Uterus (tissue), 4 donors: Measurements from ENCODE around the gene ZNF319. TPM values are rescaled to one million over a fixed set of nuclear protein-coding genes. Genes with fewer than 3 reads are reported as not detected.

ENCODE experiments used
- DNase-seq, 2 donors: peaks; one replicate each; pipeline ENCODE4 v3.0.0-alpha.2; 2019 to 2020
- H3K27ac ChIP-seq, 2 donors: fragments of 200-600 bp; sonication (generic); 1 replicate in 1 of 2; 2 replicates in 1 of 2; pipeline ENCODE4 v1.5.1; 2016 to 2018
- H3K27me3 ChIP-seq, 2 donors: fragments of 200-600 bp; sonication (generic); one replicate each; pipeline ENCODE4 v1.5.1; 2018 to 2019; ENCODE audit warnings: control low read depth in 1 of 2
- H3K36me3 ChIP-seq, 2 donors: fragments of 200-600 bp; sonication (generic); one replicate each; pipeline ENCODE4 v1.5.1; 2019; ENCODE audit warnings: control low read depth in 1 of 2
- H3K4me1 ChIP-seq, 2 donors: fragments of 200-600 bp; sonication (generic); one replicate each; pipeline ENCODE4 v1.5.1; 2018 to 2019; ENCODE audit warnings: control low read depth in 1 of 2
- H3K4me3 ChIP-seq, 2 donors: fragments of 200-600 bp; sonication (generic); 1 replicate in 1 of 2; 2 replicates in 1 of 2; pipeline ENCODE4 v1.5.1; 2018 to 2019; ENCODE audit warnings: mild to moderate bottlenecking in 1 of 2
- H3K9me3 ChIP-seq, 2 donors: fragments of 200-600 bp; sonication (generic); one replicate each; pipeline ENCODE4 v1.5.1; 2019; ENCODE audit warnings: control low read depth in 1 of 2
- POLR2A ChIP-seq, 2 donors: fragments of 450-650 bp; IDR thresholded peaks; one replicate each; pipeline ENCODE4 v1.6.1; 2016; ENCODE audit warnings: antibody characterized with exemption in 2 of 2, mild to moderate bottlenecking in 1 of 2, moderate library complexity in 1 of 2
- intact Hi-C: fragments of 100-400 bp; cut with DNase I; formaldehyde crosslinking; loops from one replicate; pipeline ENCODE4 v1.15.1; 2023; ENCODE audit warnings: low total_unique reads
- total RNA-seq, 4 donors: library from RNA; depleted of rRNA in 3 of 4; stranded (reverse); fragments of >200 nt in 3 of 4; gene quantifications; one replicate each; pipeline versions ENCODE4 v1.1.0 to v1.2.4, GENCODE V29; 2014 to 2023
- TF ChIP-seq, protein P1 (sequence below), 4 experiments: fragments of 200-600 bp in 2 of 4; fragments of 450-650 bp in 2 of 4; sonication (generic) in 2 of 4; IDR thresholded peaks; one replicate each; pipeline ENCODE4 v1.5.1; 2016 to 2019; ENCODE audit warnings: antibody characterized with exemption in 4 of 4, mild to moderate bottlenecking in 2 of 4, moderate library complexity in 1 of 4
- donor health status: DM: yes; HTN: yes; CAD: no.

Gene ZNF319
- total RNA-seq, 4 donors from 2014 or later = 5.4 to 11.5 (median 6.9) TPM

DNA sequence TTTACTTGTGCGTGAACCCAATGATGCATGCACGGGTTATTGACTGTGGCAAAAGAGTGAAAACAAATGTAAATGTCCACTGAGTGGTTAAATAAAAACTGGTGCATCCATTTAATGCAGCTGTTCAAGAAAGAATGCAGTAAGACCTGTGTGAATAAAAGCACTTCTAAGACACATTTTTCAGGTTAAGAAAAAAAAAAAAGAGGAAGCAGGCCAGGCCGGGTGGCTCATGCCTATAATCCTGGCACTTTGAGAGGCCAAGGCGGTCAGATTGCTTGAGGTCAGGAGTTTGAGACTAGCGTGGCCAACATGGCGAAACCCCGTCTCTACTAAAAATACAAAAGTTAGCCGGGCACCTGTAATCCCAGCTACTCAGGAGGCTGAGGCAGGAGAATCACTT, 41.4 kb downstream of the ZNF319 start:
- TF ChIP-seq, protein P1, sequence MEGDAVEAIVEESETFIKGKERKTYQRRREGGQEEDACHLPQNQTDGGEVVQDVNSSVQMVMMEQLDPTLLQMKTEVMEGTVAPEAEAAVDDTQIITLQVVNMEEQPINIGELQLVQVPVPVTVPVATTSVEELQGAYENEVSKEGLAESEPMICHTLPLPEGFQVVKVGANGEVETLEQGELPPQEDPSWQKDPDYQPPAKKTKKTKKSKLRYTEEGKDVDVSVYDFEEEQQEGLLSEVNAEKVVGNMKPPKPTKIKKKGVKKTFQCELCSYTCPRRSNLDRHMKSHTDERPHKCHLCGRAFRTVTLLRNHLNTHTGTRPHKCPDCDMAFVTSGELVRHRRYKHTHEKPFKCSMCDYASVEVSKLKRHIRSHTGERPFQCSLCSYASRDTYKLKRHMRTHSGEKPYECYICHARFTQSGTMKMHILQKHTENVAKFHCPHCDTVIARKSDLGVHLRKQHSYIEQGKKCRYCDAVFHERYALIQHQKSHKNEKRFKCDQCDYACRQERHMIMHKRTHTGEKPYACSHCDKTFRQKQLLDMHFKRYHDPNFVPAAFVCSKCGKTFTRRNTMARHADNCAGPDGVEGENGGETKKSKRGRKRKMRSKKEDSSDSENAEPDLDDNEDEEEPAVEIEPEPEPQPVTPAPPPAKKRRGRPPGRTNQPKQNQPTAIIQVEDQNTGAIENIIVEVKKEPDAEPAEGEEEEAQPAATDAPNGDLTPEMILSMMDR (IDR thresholded peaks at IDR 0.05) = no peak
- TF ChIP-seq POLR2A (IDR thresholded peaks at IDR 0.05) = no peak
- intact Hi-C loops = no loop called here
- no peak overlapping the region for H3K4me3 ChIP-seq
- H3K27me3 ChIP-seq = no peaks in the 10 kb centered on the region
- no peaks in the 10 kb centered on the region for H3K4me1 ChIP-seq
- DNase-seq = no peak
- no peaks in the 10 kb centered on the region for H3K9me3 ChIP-seq
- no peaks in the 10 kb centered on the region for H3K36me3 ChIP-seq
- H3K27ac ChIP-seq = no peak overlapping the region

DNA sequence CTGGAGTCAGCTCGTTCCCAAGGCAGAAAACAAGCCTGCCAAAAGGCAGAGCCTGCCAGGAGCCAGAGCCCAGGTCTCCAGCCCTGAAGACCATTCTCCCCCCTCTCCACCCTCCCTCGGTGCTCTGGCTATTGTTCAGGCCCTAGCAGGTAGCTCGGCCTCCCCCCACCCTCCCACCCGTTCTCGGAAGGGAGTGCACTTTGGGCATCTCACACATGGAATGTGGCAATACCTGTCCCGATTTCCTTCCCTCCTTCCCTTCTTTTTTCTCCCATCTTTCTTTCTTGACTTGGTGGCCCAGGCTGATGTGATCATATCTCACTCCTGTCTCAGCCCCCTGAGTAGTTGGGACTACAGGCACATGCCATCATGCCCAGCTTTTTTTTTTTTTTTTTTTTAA, 41.9 kb downstream of the ZNF319 start:
- H3K4me3 ChIP-seq = no peak overlapping the region
- H3K27me3 ChIP-seq = no peaks in the 10 kb centered on the region
- no peaks in the 10 kb centered on the region for H3K9me3 ChIP-seq
- no peaks in the 10 kb centered on the region for H3K36me3 ChIP-seq
- intact Hi-C loops = no loop called here
- no peak overlapping the region for H3K27ac ChIP-seq
- TF ChIP-seq POLR2A (IDR thresholded peaks at IDR 0.05) = no peak
- TF ChIP-seq, protein P1 (IDR thresholded peaks at IDR 0.05) = no peak
- DNase-seq = no peak
- H3K4me1 ChIP-seq = no peaks in the 10 kb centered on the region

DNA sequence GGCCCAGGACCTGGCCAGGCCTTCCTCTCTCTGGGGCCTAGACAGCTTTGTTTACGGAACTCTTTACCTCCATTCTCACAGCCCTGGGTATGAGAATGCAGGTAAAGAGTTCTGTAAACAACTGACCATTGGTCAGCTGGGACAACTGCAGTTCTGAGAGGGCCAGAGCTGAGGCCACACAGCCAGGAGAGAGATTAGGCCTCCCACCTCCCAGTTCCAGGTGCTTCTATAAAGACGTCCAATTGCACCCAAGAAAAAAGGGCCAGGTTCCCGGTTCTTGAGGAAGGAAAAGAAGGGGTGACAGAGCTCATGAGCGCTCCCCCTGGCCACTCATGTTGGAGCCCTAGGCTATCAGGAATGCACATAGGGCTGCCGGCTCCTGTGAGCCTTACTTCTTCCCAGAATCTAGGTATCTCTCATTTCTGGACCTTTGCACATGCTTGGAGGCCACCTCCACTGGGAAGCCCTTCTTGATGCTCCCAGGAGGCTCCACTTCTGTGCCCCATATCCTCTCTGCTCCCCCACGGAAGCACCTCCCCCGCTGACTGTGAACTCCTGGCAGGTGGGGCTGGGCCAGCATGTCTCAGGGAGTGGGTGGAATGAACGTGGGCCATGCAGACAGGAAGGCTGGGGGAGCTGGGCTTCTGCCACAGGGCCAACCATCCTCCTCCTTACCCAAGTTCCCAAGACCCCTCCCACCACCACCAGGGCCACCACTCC, 42.6 kb downstream of the ZNF319 start:
- H3K36me3 ChIP-seq = no peaks in the 10 kb centered on the region
- no peak overlapping the region for H3K27ac ChIP-seq
- intact Hi-C loops = no loop called here
- no peak overlapping the region for H3K4me3 ChIP-seq
- H3K4me1 ChIP-seq = no peaks in the 10 kb centered on the region
- no peaks in the 10 kb centered on the region for H3K27me3 ChIP-seq
- H3K9me3 ChIP-seq = no peaks in the 10 kb centered on the region
- no peak for TF ChIP-seq POLR2A (IDR thresholded peaks at IDR 0.05)
- TF ChIP-seq, protein P1 (IDR thresholded peaks at IDR 0.05) = no peak
- DNase-seq = no peak

DNA sequence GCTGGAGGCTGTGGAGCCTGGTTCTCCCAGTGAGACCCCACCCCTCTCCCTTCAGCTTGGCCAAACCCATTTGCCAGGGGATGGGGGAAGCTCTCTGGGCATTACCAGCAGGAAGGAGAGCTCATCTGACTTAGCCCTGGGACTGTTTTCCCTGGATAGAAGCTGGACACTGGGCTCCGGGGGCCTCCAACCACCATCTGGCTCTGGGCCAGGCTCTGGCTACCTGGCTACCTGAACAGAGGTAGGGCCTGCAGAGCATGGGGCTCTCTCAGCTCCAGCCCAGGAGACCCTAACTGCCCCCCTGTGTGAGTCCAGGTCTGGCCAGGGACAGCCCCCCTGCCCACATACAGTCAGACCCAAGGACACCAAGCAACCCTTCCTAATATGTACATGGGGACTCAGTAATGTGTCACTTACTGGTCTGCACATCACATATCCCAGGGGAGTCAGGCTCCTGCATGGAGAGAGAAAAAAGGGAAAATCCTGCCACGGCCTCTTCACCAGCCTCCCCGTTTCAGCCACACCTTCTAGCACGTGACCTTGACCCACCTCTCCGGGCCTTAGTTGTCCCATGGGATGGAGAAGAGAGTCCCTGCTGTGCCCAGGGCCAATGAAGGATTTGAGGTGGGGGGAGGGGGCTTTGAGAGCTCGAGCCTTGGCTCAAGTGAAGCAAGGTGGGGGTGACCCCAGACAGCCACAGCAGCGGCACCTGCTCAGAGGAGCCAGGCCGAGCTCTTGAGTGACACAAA, 43.4 kb downstream of the ZNF319 start:
- Histone ChIP-seq H3K4me3 (no peak overlapping the region), H3K36me3 (no peaks in the 10 kb centered on the region), H3K27me3 (no peaks in the 10 kb centered on the region), H3K27ac (no peak overlapping the region), H3K9me3 (no peaks in the 10 kb centered on the region), H3K4me1 (no peaks in the 10 kb centered on the region)
- no peak for TF ChIP-seq POLR2A (IDR thresholded peaks at IDR 0.05)
- TF ChIP-seq, protein P1 (IDR thresholded peaks at IDR 0.05) = no peak
- DNase-seq = no peak
- intact Hi-C loops = no loop called here

DNA sequence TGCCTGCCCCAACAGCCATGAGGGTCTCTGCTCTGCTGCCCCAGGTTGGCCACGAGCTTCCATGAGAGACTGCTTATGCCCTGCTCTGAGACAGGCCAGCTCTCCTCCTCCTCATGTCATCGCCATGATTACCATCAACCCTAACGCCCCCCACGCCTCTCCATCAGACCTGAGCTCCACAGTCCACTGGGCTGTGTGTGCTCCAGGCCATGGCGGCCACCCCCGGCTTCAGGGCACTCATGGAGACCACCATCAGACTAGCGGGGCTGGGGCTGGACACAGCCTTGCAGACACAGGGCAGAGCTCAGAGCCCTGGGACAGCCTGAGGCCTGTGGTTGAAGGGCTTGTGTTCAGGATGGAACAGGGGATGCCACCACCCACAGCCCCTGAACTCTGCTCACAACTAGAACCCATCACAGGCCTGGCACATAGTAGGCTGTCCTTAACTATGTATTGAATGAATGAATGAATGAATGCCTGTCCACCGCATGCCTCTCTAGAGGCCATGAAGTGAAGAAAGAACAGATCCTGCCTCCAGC, 44.1 kb downstream of the ZNF319 start:
- Histone ChIP-seq H3K4me1 (no peaks in the 10 kb centered on the region), H3K36me3 (no peaks in the 10 kb centered on the region), H3K27me3 (no peaks in the 10 kb centered on the region), H3K4me3 (no peak overlapping the region), H3K9me3 (no peaks in the 10 kb centered on the region), H3K27ac (no peak overlapping the region)
- TF ChIP-seq, protein P1 (IDR thresholded peaks at IDR 0.05) = no peak
- TF ChIP-seq POLR2A (IDR thresholded peaks at IDR 0.05) = no peak
- intact Hi-C loops = no loop called here
- DNase-seq = no peak
